Measurements from ENCODE around the gene TRPV5.

The TRPV5 gene

GRCh38 chr7:142880876-142881505 is 52.6 kb downstream of the TRPV5 start:
- TF ChIP-seq CTCF (IDR thresholded peaks at IDR 0.05; ENCODE audit: control insufficient read depth, extremely low read depth, insufficient read depth): peak; percentile 81
- no peak for DNase-seq (ENCODE audit: low read depth)
- no peak overlapping the region for H3K4me3 ChIP-seq (ENCODE audit: low read depth, low read length)

GRCh38 chr7:142879060-142879459 is 54.5 kb downstream of the TRPV5 start:
- no peak overlapping the region for H3K4me3 ChIP-seq (ENCODE audit: low read depth, low read length)
- no peak for TF ChIP-seq CTCF (IDR thresholded peaks at IDR 0.05; ENCODE audit: control insufficient read depth, extremely low read depth, insufficient read depth)
- no peak for DNase-seq (ENCODE audit: low read depth)

DNA sequence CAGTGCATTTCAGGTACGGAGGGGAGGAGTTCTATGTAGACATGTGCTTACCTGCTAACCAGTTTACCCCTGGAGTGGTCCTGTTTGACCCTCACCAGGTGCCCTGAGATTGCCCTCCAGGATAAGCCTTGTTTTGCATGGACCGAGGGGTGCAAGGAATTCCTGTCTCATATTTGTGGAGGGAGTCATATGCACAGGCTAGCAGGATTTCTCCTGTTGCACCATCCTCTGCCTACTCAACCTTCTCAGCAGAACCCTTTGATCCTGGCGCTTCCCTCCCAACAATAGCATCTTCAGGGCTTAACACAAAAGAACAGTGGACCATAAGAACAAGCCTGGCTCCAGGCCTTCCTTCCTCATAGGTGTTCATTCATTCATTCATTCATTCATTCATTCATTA is 55.2 kb downstream of the TRPV5 start:
- no peak for DNase-seq (ENCODE audit: low read depth)
- no peak for TF ChIP-seq CTCF (IDR thresholded peaks at IDR 0.05; ENCODE audit: control insufficient read depth, extremely low read depth, insufficient read depth)
- H3K4me3 ChIP-seq (ENCODE audit: low read depth, low read length): no peak overlapping the region

DNA sequence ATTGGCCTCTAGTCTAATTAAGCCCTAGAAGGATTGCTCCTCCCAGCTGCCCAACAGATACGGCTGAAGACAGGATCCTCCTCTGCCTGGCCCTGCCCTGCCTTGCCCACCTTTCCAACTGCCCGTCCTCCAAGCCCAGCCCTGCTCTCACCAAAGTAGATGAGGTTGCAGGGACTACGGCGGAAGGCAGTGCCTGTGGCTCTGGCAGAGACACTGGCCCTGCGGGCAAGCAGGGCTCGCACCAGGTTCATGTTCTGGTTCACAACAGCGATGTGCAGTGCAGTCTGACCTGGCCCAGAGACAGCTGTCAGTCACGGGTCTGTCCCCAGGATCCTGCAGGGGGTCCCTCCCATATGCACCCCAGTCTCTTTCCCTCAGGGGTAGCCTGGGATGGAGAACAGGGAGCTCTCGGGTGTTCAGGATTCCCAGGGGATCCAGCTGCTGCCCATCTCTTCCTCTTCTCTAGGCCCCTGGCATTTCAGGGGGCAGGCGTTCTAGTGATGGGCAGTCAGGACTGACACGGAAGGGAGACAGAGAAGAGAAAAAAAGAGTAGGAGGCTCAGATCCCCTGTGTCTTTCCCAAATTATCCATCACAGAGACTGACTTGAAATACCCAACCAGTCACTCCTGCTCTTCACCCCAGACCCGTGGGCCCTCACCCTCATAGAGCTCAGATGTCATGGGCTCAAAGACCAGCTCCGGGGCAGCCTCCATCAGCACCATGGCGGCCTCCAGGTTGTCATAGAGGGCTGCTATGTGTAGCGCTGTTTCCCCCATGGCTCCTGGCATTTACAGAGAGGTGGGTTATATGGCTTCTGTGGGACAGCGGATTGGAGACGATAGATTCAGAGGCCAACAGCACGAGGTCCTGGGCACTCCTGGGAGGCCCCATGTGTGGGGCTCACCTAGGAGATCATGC is 56.3 kb downstream of the TRPV5 start:
- no peak for TF ChIP-seq CTCF (IDR thresholded peaks at IDR 0.05; ENCODE audit: control insufficient read depth, extremely low read depth, insufficient read depth)

DNA sequence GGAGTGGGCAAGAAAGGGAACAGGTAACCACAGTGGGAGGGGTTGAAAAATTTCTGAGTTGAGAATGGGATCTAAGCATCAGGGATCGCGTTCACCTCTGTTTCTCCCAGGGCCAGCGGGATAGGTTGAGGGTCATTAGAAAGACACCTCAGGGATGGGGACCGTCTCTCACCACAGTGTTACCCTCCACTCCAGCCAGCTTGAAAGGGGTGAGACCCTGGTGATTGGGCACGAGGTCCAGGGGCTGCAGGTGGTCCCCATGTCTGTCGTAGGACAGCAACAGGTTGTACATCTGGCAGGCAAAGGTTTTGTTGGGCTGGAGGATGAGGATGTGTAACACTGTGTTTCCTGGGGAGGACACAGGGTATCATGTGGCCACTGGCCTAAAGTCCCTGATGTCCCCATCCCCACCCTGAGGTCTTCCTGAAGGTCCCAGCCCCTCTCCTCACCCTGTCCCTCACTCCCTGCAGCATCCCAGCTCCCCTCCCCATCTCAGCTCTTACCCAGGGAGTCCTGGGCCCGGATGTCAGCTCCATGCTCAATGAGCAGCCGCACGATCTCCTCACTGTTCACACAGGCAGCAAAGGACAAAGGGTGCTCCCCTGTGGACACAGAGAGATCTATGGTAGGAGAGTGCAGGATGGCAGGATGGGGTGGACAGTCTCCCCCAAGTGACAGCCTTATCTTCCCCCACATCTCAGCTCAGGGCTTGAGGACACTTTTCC is 57.1 kb downstream of the TRPV5 start:
- DNase-seq (ENCODE audit: low read depth): no peak
- no peak for TF ChIP-seq CTCF (IDR thresholded peaks at IDR 0.05; ENCODE audit: control insufficient read depth, extremely low read depth, insufficient read depth)
- H3K4me3 ChIP-seq (ENCODE audit: low read depth, low read length): no peak overlapping the region

More for the DNA sequence above, 56.3 kb downstream of the TRPV5 start:
- DNase-seq (ENCODE audit: low read depth): no peak
- no peak overlapping the region for H3K4me3 ChIP-seq (ENCODE audit: low read depth, low read length)

- no peak overlapping the region for H3K4me3 ChIP-seq (ENCODE audit: low read depth, low read length)
- DNase-seq (ENCODE audit: low read depth): no peak
- TF ChIP-seq CTCF (IDR thresholded peaks at IDR 0.05; ENCODE audit: control insufficient read depth, extremely low read depth, insufficient read depth): no peak
Observed at GRCh38 chr7:142875456-142875855, 58.1 kb downstream of the TRPV5 start.

All from LNCaP clone FGC (cell line).